Uterus (tissue), 2 donors: ENCODE measurements around the gene GRID2.

Experiments
- CTCF ChIP-seq, 4 experiments: fragments of 200-600 bp in 2 of 4; fragments of 450-650 bp in 2 of 4; sonication (generic) in 2 of 4; IDR thresholded peaks; one replicate each; pipeline ENCODE4 v1.5.1; 2016 to 2019; ENCODE audit warnings: antibody characterized with exemption in 4 of 4, mild to moderate bottlenecking in 2 of 4, moderate library complexity in 1 of 4
- POLR2A ChIP-seq, 2 donors: fragments of 450-650 bp; IDR thresholded peaks; one replicate each; pipeline ENCODE4 v1.6.1; 2016; ENCODE audit warnings: antibody characterized with exemption in 2 of 2, mild to moderate bottlenecking in 1 of 2, moderate library complexity in 1 of 2

- TF ChIP-seq CTCF (IDR thresholded peaks at IDR 0.05): no peak
- no peak for TF ChIP-seq POLR2A (IDR thresholded peaks at IDR 0.05)
These were observed 47.9 kb upstream of the GRID2 start for GRCh38 chr4:92255920-92256244.
